ENCODE data around the gene JAK1. TPM values are rescaled to one million over a fixed set of nuclear protein-coding genes. Genes with fewer than 3 reads are reported as not detected.

Gene JAK1
- total RNA-seq: 99.4 and 147 TPM in 2 replicates

GRCh38 chr1:64966158-64966971 is at the start of gene JAK1:
Gene JAK1 (minus strand): TSS chr1:64966549. CDS start chr1:64886264, 80,285 bp downstream.

Other genes with a start within 250 kb of the JAK1 start
- 4.6 and 5.7 TPM in 2 replicates for gene RAVER2, start 221.5 kb downstream of the JAK1 start, total RNA-seq
- gene AK4, start 181.7 kb upstream of the JAK1 start, total RNA-seq: 24.2 and 24.6 TPM in 2 replicates

Measured in uterine smooth muscle cell (primary cell).